CD4-positive, alpha-beta T cell treated with Interleukin-4 for 1 hour (primary cell): ENCODE data around the gene PNMA8C.
"Not testable (repeated sequence)": the region's sequence is repeated elsewhere in the genome, so short reads cannot be mapped to it uniquely, and the experiment has no call there.

Experiments used
- DNase-seq, 2 donors: peaks; one replicate each; pipeline ENCODE4 v3.0.0-alpha.2; 2020 to 2022

PNMA8C gene

GRCh38 chr19:46410205-46411087 is 18.3 kb downstream of the PNMA8C start:
- no peak for DNase-seq

DNA sequence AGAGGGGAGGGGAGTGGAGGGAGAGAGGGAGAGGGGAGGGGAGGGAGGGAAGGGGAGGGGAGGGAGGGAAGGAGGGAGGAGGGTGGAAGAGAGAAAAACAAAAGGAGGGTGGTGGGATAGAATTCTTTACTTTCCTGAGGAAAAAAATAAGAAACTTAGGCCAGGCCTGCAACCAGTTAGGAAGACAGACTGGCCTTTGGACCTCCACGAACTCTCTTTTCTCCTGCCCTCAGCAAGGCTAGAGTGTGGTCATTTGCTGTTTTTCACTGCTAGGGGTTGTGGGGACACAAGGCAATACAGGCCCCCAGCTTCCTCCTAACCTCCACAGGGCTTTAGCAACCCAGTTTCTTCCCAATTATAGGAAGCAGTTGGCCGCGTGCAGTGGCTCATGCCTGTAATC is 19.5 kb downstream of the PNMA8C start:
- no peak for DNase-seq

- DNase-seq: no peak
Measured at GRCh38 chr19:46408664-46409039, 20.1 kb downstream of the PNMA8C start.

DNA sequence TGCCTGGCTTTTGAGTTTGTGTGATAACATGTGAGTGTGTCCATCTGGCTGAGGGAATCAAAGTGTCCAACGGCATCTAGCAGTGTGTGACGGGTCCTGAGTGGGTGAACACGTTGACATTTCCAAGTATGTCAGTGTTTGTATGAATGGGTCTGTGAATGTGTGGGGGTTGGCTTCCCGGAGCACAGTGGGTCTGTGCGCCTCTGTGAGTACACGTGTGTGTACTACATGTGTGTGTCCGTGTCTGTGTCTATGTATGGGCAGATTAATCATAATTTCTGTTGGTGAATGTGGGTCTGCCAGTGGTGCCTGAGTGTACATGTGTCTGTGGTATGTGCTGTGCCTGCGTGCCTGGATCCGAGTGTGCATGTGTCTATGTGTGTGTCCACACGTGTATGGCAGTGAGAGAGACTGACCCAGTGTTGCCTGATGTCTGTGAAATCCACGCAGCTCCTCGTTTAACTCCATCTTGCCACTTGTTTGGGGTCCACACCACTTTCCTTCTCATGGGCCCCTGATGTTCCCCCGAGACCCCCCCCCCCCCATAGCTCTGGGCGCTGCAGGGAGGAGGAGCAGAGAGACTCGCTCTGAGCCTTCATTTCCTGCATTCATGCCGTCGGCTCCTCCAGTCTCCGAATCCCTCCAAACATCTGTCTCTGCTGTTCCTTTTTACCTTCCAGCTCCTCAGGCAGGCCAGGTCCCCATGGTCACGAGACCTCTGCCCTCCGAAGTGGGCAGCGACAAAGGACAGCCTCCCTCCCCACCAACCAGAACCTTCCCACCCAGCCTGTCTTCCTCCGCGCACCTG is 20.7 kb downstream of the PNMA8C start:
- no peak for DNase-seq

DNA sequence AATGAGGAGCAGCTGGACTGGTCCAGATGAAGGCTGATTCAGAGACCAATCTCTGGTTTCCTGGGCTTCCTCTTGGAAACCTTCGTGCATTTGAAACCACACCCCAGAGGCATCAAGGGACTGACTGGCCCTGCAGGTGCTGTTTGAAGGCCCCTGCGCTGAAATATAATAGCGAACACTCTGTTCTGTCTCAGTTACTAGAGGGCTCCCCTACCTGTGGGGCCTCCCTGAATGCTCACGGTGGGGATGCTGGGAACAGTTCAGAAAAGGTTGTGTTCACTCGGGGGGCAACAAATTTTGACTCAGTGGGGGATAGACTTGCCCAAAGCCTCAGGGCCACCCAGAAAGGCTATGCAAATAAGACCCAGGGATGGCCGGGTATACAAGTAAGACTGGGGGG is 21.8 kb downstream of the PNMA8C start:
- no peak for DNase-seq

GRCh38 chr19:46404753-46405468 is 23.8 kb downstream of the PNMA8C start:
- DNase-seq: no peak

- no peak for DNase-seq
Measured at GRCh38 chr19:46404055-46404752, 24.5 kb downstream of the PNMA8C start.

GRCh38 chr19:46402725-46403124 is 26.0 kb downstream of the PNMA8C start:
- DNase-seq: no peak

DNA sequence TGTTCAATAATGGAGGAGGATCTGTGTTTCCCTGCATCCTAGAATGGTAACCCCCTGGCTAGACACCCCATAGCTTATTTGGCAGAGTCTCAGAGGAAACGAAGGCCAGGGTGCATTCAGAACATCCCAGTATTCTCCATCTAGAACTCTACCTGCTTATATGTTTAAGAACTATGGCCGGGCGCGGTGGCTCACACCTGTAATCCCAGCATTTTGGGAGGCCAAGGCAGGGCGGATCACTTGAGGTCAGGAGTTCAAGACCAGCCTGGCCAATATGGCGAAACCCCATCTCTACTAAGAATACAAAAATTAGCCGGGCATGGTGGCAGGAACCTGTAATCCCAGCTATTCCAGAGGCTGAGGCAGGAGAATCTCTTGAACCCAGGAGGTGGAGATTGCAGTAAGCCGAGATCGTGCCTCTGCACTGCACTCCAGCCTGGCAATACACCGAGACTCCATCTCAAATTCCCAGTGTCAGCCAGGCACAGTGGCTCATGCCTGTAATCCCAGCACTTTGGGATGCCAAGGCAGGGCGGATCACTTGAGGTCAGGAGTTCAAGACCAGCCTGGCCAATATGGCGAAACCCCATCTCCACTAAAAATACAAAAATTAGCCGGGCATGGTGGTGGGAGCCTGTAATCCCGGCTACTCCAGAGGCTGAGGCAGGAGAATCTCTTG is 30.8 kb downstream of the PNMA8C start:
- DNase-seq: not testable (repeated sequence)

DNA sequence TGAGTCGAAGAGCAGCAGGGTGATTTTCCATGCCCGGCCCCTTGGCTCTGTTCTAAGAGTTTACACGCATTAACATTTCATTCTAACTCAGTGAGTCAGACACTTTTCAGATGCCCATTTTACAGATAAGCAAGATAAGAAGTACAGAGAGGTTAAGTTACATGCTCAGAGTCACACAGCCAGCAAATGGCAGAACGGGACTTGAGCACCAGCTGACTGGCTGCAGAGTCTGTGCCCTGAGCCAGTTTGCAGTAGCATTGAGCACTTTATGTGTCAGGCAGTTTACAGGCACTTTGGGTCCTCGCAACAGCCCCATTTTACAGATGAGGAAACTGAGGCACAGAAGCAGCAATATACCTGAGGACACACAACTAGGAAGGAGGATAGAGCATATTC is 34.3 kb downstream of the PNMA8C start:
- no peak for DNase-seq

- no peak for DNase-seq
Measured at GRCh38 chr19:46393456-46394401, 35.0 kb downstream of the PNMA8C start.

DNA sequence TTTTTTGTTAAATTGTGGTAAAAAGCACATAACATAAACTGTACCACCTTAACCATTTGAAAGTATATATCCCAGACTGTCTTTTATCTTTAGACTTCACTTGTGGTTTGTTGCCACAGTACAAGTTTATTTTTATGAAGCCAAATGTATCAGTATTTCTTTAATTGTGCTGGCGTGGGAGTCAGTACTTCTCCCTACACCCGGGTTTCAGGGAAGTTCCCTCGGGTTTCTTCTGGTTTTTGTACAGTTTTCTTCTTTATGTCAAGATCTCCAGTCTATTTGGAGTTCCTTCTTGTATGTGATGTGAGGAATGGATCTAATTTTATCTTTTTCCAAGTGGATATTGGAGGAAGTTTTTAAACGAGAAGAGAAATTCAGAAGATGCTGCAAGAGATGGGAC is 35.9 kb downstream of the PNMA8C start:
- no peak for DNase-seq

GRCh38 chr19:46392252-46392801 is 36.4 kb downstream of the PNMA8C start:
- no peak for DNase-seq

- no peak for DNase-seq
Measured at GRCh38 chr19:46391296-46392251, 37.2 kb downstream of the PNMA8C start.

- DNase-seq: no peak
Measured at GRCh38 chr19:46390866-46391265, 37.9 kb downstream of the PNMA8C start.

DNA sequence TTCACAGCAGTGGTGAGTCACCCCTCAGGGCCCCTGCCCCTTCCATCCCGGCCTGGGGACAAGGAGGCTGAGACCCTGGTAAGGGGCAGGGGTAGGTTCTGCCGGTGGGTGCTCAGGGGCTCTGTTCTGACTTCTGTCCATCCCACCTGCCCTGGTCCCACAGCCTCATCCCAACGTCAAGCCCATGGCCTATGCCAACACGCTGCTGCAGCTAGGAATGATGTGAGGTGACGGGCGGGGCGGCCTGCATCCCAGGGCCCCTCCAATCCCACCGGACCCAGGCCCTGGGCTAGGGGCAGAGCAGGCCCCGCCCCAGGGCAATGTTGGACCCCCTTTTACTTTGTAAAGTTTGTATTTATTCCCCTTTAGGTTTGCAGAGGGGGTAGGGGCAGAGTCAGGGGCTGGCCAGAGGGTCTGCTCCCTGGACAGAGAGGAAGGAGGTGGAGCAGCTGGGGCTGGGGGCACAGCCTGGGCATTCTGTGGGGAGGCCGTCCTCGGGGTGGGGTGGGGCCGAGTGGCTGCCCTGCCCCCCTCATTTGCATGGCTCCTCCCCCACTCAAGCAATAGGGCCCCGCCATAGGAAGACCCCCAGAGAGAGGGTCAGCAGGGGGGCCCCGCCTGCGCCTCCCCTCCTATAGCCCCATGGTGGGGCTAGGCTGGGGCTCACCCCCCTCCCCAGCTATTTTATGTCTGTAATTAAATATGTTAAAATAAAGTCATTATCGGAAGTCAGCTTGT is 38.4 kb downstream of the PNMA8C start:
- no peak for DNase-seq

DNA sequence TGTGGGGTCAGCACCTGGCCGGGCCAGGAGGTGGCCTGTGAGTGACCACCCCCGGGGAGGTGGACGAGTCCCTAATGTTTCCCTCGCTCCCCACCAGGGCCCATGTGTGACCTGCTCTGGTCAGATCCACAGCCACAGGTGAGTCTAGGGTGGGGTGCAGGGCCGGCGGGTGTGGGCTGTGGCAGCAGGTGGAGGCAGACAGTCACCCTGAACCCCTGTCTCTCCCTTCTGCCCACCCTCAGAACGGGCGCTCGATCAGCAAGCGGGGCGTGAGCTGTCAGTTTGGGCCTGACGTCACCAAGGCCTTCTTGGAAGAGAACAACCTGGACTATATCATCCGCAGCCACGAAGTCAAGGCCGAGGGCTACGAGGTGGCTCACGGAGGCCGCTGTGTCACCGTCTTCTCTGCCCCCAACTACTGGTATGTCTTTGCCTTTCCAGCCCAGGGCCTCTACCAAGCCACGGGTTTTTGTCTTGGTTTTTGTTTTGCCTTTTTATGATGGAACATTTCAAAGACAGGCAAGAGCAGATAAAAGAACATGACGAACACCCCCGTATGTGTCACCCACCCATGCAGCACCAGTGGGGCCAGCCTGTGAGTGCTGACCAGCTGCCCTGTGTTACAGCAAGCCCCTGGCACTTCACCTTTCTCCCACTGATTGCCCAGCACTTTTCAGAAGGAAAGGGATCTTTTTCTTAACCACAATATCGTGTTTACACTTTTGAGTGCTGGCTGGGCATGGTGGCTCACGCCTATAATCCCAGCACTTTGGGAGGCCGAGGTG is 40.2 kb downstream of the PNMA8C start:
- no peak for DNase-seq

- DNase-seq: no peak
Measured at GRCh38 chr19:46387713-46388130, 41.0 kb downstream of the PNMA8C start.
